GM21619 (cell line): ENCODE results near the gene POLD1.
"Not testable (repeated sequence)": the region's sequence is repeated elsewhere in the genome, so short reads cannot be mapped to it uniquely, and the experiment has no call there.

Experiments used
- ATAC-seq: cut with Tn5 transposase; IDR thresholded peaks from one replicate; pipeline ENCODE4 v1.9.1; 2021; ENCODE audit not compliant: unreplicated experiment

POLD1 gene

DNA sequence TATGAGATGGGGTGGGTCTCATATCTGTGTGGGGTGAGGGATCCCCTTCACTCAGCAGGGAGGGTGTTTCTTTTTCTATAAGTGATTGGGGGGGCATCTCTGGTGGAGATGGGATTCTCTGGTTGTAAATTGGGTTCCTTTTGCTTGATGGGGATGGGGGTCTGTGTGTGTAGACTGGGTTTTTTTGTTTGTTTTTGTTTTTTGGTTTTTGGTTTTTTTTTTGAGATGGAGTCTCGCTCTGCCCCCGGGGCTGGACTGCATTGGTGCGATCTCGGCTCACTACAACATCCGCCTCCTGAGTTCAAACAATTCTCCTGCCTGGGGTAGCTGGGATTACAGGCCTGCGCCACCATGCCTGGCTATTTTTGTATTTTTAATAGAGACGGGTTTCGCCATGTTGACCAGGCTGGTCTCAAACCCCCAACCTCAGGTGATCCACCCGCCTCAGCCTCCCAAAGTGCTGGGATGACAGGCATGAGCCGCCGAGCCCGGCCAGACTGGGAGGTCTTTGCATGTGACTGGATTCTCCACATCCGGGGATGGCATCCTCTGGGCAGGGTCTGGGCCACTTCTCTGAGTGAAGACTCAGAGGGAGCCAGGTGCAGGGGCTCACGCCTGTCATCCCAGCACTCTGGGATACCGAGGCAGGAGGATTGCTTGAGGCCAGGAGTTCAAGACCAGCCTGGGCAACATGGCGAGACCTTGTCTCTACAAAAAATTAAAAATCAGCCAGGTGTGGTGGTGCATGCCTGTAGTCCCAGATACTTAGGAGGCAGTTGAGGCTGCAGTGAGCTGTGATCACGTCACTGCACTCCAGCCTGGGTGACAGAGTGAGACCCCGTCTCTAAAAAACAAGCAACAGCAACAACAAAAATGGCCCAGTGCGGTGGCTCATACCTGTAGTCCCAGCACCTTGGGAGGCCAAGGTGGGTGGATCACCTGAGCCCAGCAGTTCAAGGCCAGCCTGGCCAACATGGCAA is 49.3 kb downstream of the POLD1 start:
- no peak for ATAC-seq

DNA sequence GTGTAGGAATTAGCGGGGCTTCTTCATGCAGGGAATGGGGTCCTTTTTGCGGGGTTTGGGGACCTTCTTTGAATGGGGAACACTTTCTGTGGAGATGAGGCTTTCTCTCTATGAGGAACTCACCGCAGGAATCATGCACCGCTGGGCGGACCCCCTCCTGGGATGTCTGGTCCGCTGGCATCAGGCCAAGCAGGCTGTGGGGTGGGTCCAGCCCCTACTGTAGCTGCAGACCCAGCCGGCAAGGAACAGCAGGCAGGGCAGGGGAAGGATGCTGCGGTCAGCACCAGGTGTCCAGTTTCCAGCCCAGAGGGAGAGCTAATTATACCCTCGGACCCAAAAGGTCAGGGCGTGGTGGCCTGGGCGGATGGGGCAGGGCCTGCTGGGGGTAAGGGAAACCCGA is 50.4 kb downstream of the POLD1 start:
- ATAC-seq, result no peak

DNA sequence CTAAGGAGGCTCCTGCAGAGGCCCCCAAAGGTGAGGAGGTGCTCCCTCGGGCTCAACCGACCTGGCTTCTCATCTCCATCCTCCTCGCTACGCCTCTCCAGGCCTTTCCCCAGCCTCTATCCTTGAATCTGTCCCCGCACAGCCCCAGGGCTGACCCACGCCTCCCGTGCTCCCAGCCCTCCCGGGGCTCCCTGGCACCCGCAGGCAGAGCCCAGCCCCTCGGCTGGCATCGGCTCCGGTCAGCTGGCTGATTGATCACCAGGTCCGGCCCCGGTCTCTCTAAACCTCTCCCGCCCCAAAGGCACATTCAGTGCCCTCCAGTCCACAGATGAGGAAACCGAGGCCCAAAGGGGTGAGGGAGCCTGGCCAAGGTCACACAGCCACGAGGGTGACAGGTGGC is 51.1 kb downstream of the POLD1 start:
- ATAC-seq, result no peak

DNA sequence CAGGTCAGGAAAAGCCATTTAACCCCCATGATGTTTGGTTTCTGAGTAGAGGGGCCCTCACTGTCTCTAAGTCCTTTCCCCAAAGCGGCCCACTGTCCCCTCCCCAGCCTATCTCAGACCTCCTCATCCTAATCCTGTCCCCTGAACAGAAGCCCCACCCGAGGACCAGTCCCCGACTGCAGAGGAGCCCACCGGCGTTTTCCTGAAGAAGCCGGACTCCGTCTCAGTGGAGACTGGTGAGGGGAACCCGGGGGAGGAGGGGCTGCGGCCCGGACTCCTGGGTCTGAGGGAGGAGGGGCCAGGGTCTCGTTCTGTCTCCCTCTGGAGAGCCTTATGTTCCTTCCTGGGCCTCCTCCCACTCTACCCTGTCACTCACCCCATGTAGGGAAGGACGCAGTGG is 51.5 kb downstream of the POLD1 start:
- ATAC-seq, result no peak

DNA sequence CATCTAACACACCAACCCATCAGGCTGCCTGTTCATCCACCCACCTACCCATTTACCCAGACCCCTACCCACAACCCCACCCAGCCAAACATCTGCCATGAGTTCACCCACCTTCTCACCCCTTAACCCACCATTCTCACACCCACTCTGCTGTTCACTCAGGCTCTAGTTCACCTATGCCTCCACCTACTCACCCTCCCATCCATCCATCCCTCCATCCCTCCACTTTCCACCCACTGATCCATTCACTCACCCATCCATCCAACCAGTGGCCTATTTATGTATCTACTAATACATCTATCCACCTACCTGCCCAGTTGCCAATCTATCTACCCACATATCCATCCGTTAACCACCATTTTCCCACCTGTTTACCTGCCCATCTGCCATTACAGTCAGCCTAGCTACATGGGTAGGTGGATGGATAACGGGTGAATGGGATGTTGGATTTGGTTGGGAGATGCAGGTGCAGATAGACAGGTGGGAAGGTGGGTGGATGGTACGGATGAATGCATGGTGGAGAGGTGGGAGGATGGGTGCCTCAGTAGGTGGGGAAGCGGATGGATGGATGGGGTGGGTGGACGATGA is 53.8 kb downstream of the POLD1 start:
- no peak for ATAC-seq

DNA sequence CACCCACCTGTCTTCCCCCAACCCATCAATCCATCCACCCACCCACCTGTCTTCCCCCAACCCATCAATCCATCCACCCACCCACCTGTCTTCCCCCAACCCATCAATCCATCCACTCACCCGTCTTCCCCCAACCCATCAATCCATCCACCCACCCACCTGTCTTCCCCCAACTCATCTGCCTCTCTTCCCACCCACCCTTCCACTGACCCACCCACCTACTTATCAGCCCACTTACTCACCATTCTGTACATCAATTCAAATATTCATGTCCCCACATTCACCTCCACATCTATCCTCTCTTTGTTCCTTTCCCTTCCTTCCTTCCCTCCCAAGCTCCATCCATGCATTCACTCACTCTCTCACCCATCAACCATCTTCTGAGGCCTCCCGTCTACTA is 55.0 kb downstream of the POLD1 start:
- not testable (repeated sequence) for ATAC-seq

DNA sequence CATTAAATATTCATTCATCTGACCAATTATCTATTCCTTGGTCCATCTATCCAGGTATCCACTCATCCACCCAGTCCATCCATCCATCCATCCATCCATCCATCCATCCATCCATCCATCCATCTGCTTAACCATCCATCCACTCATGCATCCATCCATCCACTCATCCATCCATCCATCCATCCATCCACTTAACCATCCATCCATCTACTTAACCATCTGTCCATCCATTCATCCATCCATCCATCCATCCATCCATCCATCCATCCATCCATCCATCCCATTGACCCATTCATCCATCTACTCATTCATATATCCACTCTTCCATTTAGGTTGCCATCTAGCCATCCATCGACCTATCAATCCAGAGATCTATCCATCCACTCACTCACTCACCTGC is 59.9 kb downstream of the POLD1 start:
- no peak for ATAC-seq

DNA sequence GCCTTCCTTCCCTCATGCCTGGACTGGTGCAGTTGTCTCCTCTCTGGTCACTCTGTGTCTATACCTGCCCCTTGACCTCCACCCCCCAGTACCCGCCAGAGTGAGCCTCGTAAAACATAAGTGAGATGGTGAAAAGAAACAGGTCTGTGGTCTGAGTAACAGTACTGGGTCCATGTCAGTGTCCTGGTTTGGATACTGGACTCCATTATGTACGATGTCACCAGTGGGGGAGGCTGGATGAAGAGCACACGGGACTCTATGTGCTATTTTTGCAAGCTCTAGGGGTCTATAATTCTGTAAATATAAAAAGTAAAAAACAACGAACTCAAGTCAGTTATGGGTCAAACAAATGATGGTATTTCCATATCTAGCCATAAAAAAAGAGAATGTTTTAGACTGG is 62.9 kb downstream of the POLD1 start:
- ATAC-seq, result no peak

DNA sequence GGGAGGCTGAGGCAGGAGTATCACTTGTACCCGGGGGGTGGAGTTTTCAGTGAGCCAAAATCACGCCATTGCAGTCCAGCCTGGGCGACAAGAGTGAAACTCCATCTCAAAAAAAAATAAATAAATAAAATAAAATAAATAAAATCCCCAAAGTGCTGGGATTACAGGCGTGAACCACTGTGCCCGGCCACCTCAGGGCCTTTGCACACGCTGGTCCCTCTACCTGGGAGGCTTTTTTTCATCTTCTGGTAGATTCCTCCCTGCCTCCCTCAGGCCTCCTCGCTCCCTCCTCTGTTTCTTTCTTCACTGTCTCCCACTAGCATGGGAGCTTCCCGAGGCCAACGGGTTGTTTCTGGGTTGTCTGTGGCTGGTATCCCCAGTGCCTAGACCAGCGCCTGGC is 63.6 kb downstream of the POLD1 start:
- no peak for ATAC-seq

DNA sequence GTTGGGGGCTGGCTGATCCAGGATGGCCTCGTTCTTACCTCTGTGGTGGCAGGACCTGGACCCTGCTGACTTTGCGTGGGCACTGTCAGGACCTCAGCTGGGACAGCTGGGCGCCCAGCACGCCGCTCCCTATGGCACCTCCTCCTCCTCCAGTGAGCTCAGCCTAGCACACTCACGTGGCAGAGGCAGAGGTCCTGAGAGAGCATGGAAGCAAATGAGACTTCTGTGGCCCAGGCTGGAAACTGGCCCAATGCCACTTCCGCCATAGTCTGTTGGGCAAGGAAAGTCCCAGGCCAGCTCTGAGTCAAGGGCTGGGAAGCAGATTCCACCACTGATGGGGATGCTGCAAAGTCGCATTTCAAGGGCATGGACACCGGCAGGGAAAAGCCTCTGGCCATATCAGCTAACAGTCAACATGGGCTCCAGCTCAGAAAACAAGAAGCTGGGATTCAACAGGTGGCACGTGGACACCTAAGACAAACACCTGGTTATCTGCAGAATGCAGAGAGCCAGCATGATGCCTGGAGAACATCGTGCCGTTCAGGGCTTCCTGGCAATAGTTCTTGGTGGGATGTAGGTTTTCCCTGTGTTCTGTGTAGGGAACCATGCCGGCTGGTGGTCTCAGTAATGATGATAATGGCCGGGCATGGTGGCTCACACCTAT is 65.2 kb downstream of the POLD1 start:
- ATAC-seq, result no peak

DNA sequence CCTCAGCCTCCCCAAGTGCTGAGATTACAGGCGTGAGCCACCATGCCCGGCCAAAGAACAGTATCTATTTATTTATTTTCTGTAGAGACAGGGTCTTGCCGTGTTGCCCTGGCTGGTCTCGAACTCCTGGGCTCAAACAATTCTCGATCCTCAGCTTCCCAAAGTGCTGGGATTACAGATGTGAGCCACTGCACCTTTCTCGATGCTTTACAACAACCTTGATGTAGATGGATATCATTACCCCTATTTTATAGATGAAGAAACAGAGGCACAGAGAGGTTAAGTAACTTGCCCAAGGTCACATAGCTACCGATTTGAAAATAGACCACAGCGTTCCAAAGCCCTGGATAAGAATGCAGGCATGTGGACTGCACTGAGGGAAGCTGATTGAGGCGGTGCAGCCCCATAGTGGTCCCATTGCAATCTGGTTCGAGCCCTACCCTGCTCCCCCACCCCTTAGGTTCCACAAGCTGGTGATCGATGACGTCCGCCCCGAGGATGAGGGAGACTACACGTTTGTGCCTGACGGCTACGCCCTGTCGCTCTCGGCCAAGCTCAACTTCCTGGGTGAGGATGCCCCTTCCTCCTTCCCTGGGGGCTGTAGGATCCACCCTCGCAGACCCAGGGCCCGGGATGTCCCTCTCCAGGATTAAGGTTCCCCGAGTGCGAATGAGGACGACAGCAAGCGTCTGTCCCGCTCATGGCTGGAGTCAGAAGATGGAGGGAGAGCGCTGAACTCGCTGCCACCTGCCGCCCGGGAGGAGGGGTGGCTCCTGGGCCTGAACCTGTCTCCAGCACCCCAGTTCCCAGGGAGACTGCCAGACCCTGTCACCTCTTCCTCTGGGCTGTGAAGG is 66.4 kb downstream of the POLD1 start:
- ATAC-seq, result no peak

DNA sequence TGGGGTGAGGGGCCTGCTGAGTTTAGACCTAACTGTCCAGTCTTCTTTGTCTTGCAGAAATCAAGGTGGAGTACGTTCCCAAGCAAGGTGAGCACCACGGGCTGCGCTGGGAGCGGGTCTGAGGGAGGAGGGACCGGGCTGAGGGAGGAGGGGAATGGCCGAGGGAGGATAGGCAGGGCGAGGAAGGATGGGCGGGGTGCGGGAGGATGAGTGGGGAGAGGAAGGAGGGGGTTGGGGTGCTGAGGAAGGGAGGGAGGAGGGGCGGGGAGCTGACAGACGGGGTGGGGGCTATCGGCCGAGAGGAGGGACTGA is 67.0 kb downstream of the POLD1 start:
- no peak for ATAC-seq

DNA sequence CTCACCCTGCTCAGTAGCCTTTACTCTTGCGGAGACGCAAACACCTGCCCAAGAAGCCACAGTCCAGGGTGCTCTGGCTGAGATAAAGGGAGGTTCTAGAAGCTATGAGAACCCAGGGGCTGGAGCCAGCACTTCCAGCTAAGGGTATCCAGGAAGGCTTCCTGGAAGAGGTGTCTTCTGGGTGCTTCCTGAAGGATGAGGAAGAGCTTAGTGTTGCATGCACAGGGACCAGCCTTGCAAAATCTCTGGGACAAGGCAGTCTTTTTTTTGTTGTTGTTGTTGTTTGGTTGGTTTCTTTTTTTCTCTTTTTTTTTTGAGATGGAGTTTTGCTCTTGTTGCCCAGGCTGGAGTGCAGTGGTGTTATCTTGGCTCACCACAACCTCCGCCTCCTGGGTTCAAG is 69.1 kb downstream of the POLD1 start:
- ATAC-seq, result no peak

DNA sequence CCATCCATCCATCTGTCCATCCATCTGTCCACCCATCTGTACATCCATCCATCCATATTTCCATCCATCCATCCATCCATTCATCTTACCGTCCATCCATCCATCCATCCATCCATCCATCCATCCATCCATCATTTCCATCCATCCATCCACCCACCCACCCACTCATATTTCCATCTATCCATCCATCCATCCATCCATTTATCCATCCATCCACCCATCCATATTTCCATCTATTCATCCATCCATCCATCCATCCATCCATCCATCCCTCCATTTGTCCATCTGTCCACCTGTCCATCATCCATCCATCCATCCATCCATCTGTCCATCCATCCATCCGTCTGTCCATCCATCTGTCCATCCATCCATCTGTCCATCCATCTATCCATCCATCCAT is 71.8 kb downstream of the POLD1 start:
- ATAC-seq, result no peak

DNA sequence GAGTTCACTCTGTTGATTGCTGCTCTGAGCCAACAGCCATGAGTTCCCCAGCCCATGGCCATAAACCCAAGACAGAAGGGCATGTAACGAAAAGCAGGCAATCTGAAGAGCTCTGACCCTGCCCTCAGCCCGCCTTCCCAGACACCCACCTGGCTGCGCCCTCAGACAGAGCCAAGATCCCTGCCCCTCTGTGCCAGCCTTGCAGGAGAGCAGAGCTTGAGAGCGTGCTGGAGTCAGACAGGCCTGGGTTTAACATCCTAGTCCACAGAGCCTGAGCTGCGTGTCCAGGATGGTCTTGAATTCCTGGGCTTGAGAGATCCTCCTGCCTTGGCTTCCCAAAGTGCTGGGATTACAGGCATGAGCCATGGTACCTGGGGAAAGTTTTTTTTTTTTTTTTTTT is 73.2 kb downstream of the POLD1 start:
- no peak for ATAC-seq

DNA sequence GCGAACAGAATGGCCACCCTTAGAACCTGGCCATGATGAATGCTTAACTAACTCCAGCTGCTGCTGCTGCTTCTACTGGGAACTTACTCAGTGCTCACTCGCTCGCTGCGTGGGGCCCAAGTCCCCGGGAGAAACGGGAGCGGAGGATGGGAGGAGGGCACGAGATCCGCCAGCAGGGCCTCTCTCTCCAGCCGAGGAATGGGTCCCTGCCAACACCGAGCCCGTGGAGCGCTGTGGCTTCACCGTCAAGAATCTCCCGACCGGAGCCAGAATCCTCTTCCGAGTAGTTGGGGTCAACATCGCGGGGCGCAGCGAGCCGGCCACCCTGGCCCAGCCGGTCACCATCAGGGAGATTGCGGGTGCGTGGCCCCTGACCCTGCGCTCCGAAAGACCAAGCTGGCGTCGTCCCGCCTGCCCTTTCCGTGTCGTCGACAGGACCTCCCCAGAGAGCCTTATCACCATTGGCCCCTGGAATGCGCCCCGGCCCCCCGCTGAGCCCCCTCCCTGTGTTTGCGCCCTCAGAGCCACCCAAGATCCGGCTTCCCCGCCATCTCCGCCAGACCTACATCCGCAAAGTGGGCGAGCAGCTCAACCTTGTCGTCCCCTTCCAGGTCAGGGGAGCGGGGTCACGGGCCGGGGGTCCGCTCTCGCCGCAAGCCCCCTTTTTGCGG is 74.4 kb downstream of the POLD1 start:
- ATAC-seq, result no peak

DNA sequence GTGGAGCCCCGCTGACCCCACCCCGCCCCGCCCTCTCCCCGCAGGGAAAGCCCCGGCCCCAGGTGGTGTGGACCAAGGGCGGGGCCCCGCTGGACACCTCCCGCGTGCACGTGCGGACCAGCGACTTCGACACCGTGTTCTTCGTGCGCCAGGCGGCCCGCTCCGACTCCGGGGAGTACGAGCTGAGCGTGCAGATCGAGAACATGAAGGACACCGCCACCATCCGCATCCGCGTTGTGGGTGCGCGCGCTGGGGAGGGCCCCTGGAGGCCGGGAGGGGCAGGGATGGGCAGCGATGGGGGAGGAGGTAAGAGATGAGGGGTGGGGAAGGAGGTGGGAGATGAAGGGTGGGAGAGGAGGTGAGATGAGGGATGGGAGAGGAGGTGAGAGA is 74.9 kb downstream of the POLD1 start:
- ATAC-seq, result no peak

DNA sequence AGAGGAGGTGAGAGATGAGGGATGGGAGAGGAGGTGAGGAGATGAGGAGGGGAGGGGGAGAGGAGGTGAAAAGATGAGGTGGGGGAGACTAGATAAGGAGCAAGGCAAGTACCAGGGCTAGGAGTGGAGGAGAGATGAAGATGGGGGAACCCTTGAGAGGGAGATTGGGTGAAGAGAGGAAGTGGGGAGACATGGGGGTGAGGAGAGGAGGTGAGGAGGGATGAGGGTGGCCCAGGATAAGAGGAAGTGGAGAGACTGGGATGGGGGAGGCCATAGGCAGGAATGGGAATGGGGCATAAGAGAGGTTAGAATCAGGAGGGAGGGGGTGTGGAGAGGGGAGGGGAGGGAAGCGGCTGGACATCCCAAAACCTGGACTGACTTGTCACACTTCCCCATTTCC is 75.5 kb downstream of the POLD1 start:
- ATAC-seq, result no peak

DNA sequence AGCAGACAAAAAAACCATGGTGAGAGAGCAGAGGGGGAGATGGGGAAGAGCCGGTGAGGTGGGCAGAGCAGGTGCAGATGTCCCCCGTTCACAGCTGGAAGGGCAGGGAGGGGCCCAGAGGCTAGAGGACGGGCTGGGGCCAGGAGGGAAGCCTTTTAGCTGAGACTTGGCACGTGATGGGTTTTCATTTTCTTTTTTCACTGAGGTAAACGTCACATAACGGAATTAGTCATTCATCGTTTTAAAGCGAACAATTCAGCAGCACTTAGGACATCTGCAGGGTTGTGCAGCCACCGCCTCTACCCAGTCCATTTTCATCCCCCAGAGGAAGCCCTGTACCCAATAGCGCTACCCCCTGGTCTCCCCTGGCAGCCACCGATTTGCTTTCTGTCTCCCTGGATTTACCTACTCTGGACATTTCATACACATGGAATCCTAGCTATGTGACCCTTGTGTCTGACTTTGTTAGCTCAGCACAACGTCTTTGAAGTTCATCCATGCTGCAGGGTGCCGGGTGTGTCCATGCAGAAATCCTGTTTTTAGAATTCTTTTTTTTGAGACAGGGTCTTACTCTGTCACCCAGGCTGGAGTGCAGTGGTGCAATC is 76.1 kb downstream of the POLD1 start:
- peak; percentile 61 for ATAC-seq
